ENCODE data around the gene ZNG1F.
"Not testable (repeated sequence)": the region's sequence is repeated elsewhere in the genome, so short reads cannot be mapped to it uniquely, and the experiment has no call there.

Gene ZNG1F

GRCh38 chr9:41125936-41126335, 63.2 kb downstream of the ZNG1F start:
- POLR2A ChIA-PET (ENCODE audit: low non-redundant PET); DNase-seq (ENCODE audit: low spot score); CTCF ChIA-PET; H3K27ac ChIP-seq: not testable (repeated sequence)

GRCh38 chr9:41125109-41125658, 63.9 kb downstream of the ZNG1F start:
- H3K27ac ChIP-seq; CTCF ChIA-PET; POLR2A ChIA-PET (ENCODE audit: low non-redundant PET); DNase-seq (ENCODE audit: low spot score): not testable (repeated sequence)

- DNase-seq (ENCODE audit: low spot score); H3K27ac ChIP-seq; CTCF ChIA-PET; POLR2A ChIA-PET (ENCODE audit: low non-redundant PET): not testable (repeated sequence)
Observed at GRCh38 chr9:41124250-41125108, 64.6 kb downstream of the ZNG1F start.

GRCh38 chr9:41123812-41124211, 65.3 kb downstream of the ZNG1F start:
- CTCF ChIA-PET; POLR2A ChIA-PET (ENCODE audit: low non-redundant PET); H3K27ac ChIP-seq; DNase-seq (ENCODE audit: low spot score): not testable (repeated sequence)

- POLR2A ChIA-PET (ENCODE audit: low non-redundant PET); DNase-seq (ENCODE audit: low spot score); CTCF ChIA-PET; H3K27ac ChIP-seq: not testable (repeated sequence)
Observed at GRCh38 chr9:41123396-41123795, 65.7 kb downstream of the ZNG1F start.

GRCh38 chr9:41120696-41121095, 68.4 kb downstream of the ZNG1F start:
- H3K27ac ChIP-seq; CTCF ChIA-PET; POLR2A ChIA-PET (ENCODE audit: low non-redundant PET); DNase-seq (ENCODE audit: low spot score): not testable (repeated sequence)

- DNase-seq (ENCODE audit: low spot score); H3K27ac ChIP-seq; POLR2A ChIA-PET (ENCODE audit: low non-redundant PET); CTCF ChIA-PET: not testable (repeated sequence)
Observed at GRCh38 chr9:41119719-41120118, 69.4 kb downstream of the ZNG1F start.

GRCh38 chr9:41119311-41119710, 69.8 kb downstream of the ZNG1F start:
- DNase-seq (ENCODE audit: low spot score); H3K27ac ChIP-seq; CTCF ChIA-PET; POLR2A ChIA-PET (ENCODE audit: low non-redundant PET): not testable (repeated sequence)

GRCh38 chr9:41113348-41113747, 75.8 kb downstream of the ZNG1F start:
- CTCF ChIA-PET; H3K27ac ChIP-seq; DNase-seq (ENCODE audit: low spot score); POLR2A ChIA-PET (ENCODE audit: low non-redundant PET): not testable (repeated sequence)

GRCh38 chr9:41111414-41111813, 77.7 kb downstream of the ZNG1F start:
- CTCF ChIA-PET; H3K27ac ChIP-seq; POLR2A ChIA-PET (ENCODE audit: low non-redundant PET); DNase-seq (ENCODE audit: low spot score): not testable (repeated sequence)

GRCh38 chr9:41110913-41111312, 78.2 kb downstream of the ZNG1F start:
- CTCF ChIA-PET; H3K27ac ChIP-seq; POLR2A ChIA-PET (ENCODE audit: low non-redundant PET); DNase-seq (ENCODE audit: low spot score): not testable (repeated sequence)

- CTCF ChIA-PET; DNase-seq (ENCODE audit: low spot score); POLR2A ChIA-PET (ENCODE audit: low non-redundant PET); H3K27ac ChIP-seq: not testable (repeated sequence)
Observed at GRCh38 chr9:41109253-41109652, 79.9 kb downstream of the ZNG1F start.

- H3K27ac ChIP-seq; CTCF ChIA-PET; POLR2A ChIA-PET (ENCODE audit: low non-redundant PET); DNase-seq (ENCODE audit: low spot score): not testable (repeated sequence)
Observed at GRCh38 chr9:41108816-41109215, 80.3 kb downstream of the ZNG1F start.

- POLR2A ChIA-PET (ENCODE audit: low non-redundant PET); CTCF ChIA-PET; H3K27ac ChIP-seq; DNase-seq (ENCODE audit: low spot score): not testable (repeated sequence)
Observed at GRCh38 chr9:41106472-41107116, 82.5 kb downstream of the ZNG1F start.

- POLR2A ChIA-PET (ENCODE audit: low non-redundant PET); DNase-seq (ENCODE audit: low spot score); H3K27ac ChIP-seq; CTCF ChIA-PET: not testable (repeated sequence)
Observed at GRCh38 chr9:41105557-41106253, 83.4 kb downstream of the ZNG1F start.

GRCh38 chr9:41104542-41104941, 84.6 kb downstream of the ZNG1F start:
- DNase-seq (ENCODE audit: low spot score); POLR2A ChIA-PET (ENCODE audit: low non-redundant PET); H3K27ac ChIP-seq; CTCF ChIA-PET: not testable (repeated sequence)

- CTCF ChIA-PET; POLR2A ChIA-PET (ENCODE audit: low non-redundant PET); DNase-seq (ENCODE audit: low spot score); H3K27ac ChIP-seq: not testable (repeated sequence)
Observed at GRCh38 chr9:41100508-41100907, 88.6 kb downstream of the ZNG1F start.
